DLD1 (cell line): ENCODE measurements around the gene C2CD4D.
"Not testable (repeated sequence)": the region's sequence is repeated elsewhere in the genome, so short reads cannot be mapped to it uniquely, and the experiment has no call there.

Experiments
- in situ Hi-C: cut with HindIII; loops from 2 replicates; pipeline ENCODE4 v1.10.0; 2017; ENCODE audit warnings: low sequenced_read_pairs

The C2CD4D gene

GRCh38 chr1:151839457-151840403, at the start of gene C2CD4D:
C2CD4D (minus strand) TSS chr1:151839820; CDS start chr1:151838989, 831 bp downstream.
- in situ Hi-C loops: loop anchor here (10.0 kb wide), 1 partner anchor 225 kb away; the partner anchor contains the start of gene SNX27

- in situ Hi-C loops: no loop called here
Observed at GRCh38 chr1:151888972-151889570, 49.5 kb upstream of the C2CD4D start.

GRCh38 chr1:151887028-151887427, 47.4 kb upstream of the C2CD4D start:
- in situ Hi-C loops: no loop called here

GRCh38 chr1:151885479-151885878, 45.9 kb upstream of the C2CD4D start:
- in situ Hi-C loops: no loop called here

- in situ Hi-C loops: not testable (repeated sequence)
Observed at GRCh38 chr1:151884879-151885278, 45.3 kb upstream of the C2CD4D start.

- in situ Hi-C loops: not testable (repeated sequence)
Observed at GRCh38 chr1:151884445-151884844, 44.8 kb upstream of the C2CD4D start.

GRCh38 chr1:151883898-151884297, 44.3 kb upstream of the C2CD4D start:
- in situ Hi-C loops: not testable (repeated sequence)

GRCh38 chr1:151882918-151883317, 43.3 kb upstream of the C2CD4D start:
- in situ Hi-C loops: not testable (repeated sequence)

GRCh38 chr1:151882466-151882865, 42.8 kb upstream of the C2CD4D start:
- in situ Hi-C loops: no loop called here

GRCh38 chr1:151881479-151881878, 41.9 kb upstream of the C2CD4D start:
- in situ Hi-C loops: no loop called here

GRCh38 chr1:151875419-151876097, 35.9 kb upstream of the C2CD4D start:
- in situ Hi-C loops: no loop called here

- in situ Hi-C loops: not testable (repeated sequence)
Observed at GRCh38 chr1:151872776-151873175, 33.2 kb upstream of the C2CD4D start.

GRCh38 chr1:151871284-151872030, 31.8 kb upstream of the C2CD4D start:
- in situ Hi-C loops: no loop called here

- in situ Hi-C loops: no loop called here
Observed at GRCh38 chr1:151868486-151868885, 28.9 kb upstream of the C2CD4D start.

GRCh38 chr1:151867765-151868411, 28.3 kb upstream of the C2CD4D start:
- in situ Hi-C loops: no loop called here

GRCh38 chr1:151867321-151867720, 27.7 kb upstream of the C2CD4D start:
- in situ Hi-C loops: no loop called here

GRCh38 chr1:151864411-151864810, 24.8 kb upstream of the C2CD4D start:
- in situ Hi-C loops: no loop called here

GRCh38 chr1:151862604-151863003, 23.0 kb upstream of the C2CD4D start:
- in situ Hi-C loops: no loop called here

- in situ Hi-C loops: no loop called here
Observed at GRCh38 chr1:151860504-151861187, 21.0 kb upstream of the C2CD4D start.

- in situ Hi-C loops: no loop called here
Observed at GRCh38 chr1:151859891-151860293, 20.3 kb upstream of the C2CD4D start.
